Adrenal gland (tissue), 5 donors: ENCODE measurements around the gene KRCC1.
"Not testable (repeated sequence)": the region's sequence is repeated elsewhere in the genome, so short reads cannot be mapped to it uniquely, and the experiment has no call there.

ENCODE experiments used
- CTCF ChIP-seq, 6 experiments: fragments of 450-650 bp in 4 of 6; fragments of 200-600 bp in 2 of 6; sonication (generic) in 1 of 6; IDR thresholded peaks; 1 replicate in 5 of 6; 2 replicates in 1 of 6; pipeline versions ENCODE4 v1.5.1 to v1.8.0; 2016 to 2021; ENCODE audit warnings: antibody characterized with exemption in 6 of 6, mild to moderate bottlenecking in 2 of 6, moderate library complexity in 1 of 6
- POLR2A ChIP-seq, 2 donors: fragments of 450-650 bp; IDR thresholded peaks; one replicate each; pipeline ENCODE4 v1.6.1; 2017; ENCODE audit warnings: antibody characterized with exemption in 2 of 2, mild to moderate bottlenecking in 2 of 2, moderate library complexity in 1 of 2
- donor health status: DM: no; HTN: no; CAD: no.

GRCh38 chr2:88017780-88018038 is 37.9 kb downstream of the KRCC1 start:
- not testable (repeated sequence) for TF ChIP-seq CTCF, POLR2A (IDR thresholded peaks at IDR 0.05)
